HepG2 (cell line): Measurements from ENCODE around the gene FITM1. TPM values are rescaled to one million over a fixed set of nuclear protein-coding genes. Genes with fewer than 3 reads are reported as not detected.

Experiments used
- AKNA ChIP-seq: sonication (generic); formaldehyde crosslinking; IDR thresholded peaks from 2 replicates; pipeline ENCODE4 v1.4.0; 2020; ENCODE audit warnings: missing genetic modification reagents, borderline replicate concordance
- CEBPZ ChIP-seq: IDR thresholded peaks from 2 replicates; pipeline ENCODE4 v1.6.1; 2012; ENCODE audit warnings: low read length, improper control_type of control experiment
- CREB3 ChIP-seq: sonication (generic); formaldehyde crosslinking; IDR thresholded peaks from 2 replicates; pipeline ENCODE4 v1.5.0; 2020; ENCODE audit warnings: missing genetic modification reagents
- GLI4 ChIP-seq: sonication (generic); formaldehyde crosslinking; IDR thresholded peaks from 2 replicates; pipeline ENCODE4 v1.5.1; 2020; ENCODE audit warnings: missing genetic modification reagents, mild to moderate bottlenecking, moderate library complexity, borderline replicate concordance
- MXI1 ChIP-seq: IDR thresholded peaks from 3 replicates; pipeline ENCODE4 v1.6.1; 2012; ENCODE audit warnings: low read depth, low read length, inconsistent platforms, borderline replicate concordance
- PHF20 ChIP-seq: sonication (generic); formaldehyde crosslinking; IDR thresholded peaks from 2 replicates; pipeline ENCODE4 v1.5.0; 2020; ENCODE audit warnings: mild to moderate bottlenecking, missing genetic modification reagents
- PRPF4 ChIP-seq: fragments of 200-400 bp; formaldehyde crosslinking; IDR thresholded peaks from 2 replicates; pipeline ENCODE4 v1.6.1; 2016; ENCODE audit warnings: low read length, low read depth; ENCODE audit not compliant: poor library complexity, severe bottlenecking
- RORA ChIP-seq: sonication (generic); formaldehyde crosslinking; IDR thresholded peaks from 2 replicates; pipeline ENCODE4 v1.5.0; 2020; ENCODE audit warnings: mild to moderate bottlenecking, missing genetic modification reagents, moderate library complexity
- SETDB1 ChIP-seq: sonication (generic); formaldehyde crosslinking; IDR thresholded peaks from 2 replicates; pipeline ENCODE4 v1.5.1; 2020; ENCODE audit warnings: missing genetic modification reagents, mild to moderate bottlenecking, borderline replicate concordance
- SIN3A ChIP-seq: IDR thresholded peaks from 2 replicates; pipeline ENCODE4 v1.6.1; 2011; ENCODE audit warnings: low read depth, mild to moderate bottlenecking, control low read depth, low read length, borderline replicate concordance
- SIX1 ChIP-seq: sonication (generic); formaldehyde crosslinking; IDR thresholded peaks from 2 replicates; pipeline ENCODE4 v1.4.0; 2020; ENCODE audit warnings: missing genetic modification reagents, borderline replicate concordance
- SNAI1 ChIP-seq: sonication (generic); formaldehyde crosslinking; IDR thresholded peaks from 2 replicates; pipeline ENCODE4 v1.5.0; 2020; ENCODE audit warnings: mild to moderate bottlenecking, missing genetic modification reagents, borderline replicate concordance
- TGIF2 ChIP-seq: IDR thresholded peaks from 2 replicates; pipeline ENCODE4 v1.6.1; 2016; ENCODE audit warnings: control low read depth, missing compliant biosample characterization
- ZBTB38 ChIP-seq: sonication (generic); formaldehyde crosslinking; IDR thresholded peaks from 2 replicates; pipeline ENCODE4 v1.5.1; 2020; ENCODE audit warnings: mild to moderate bottlenecking, missing genetic modification reagents
- ZBTB39 ChIP-seq: sonication (generic); formaldehyde crosslinking; IDR thresholded peaks from 2 replicates; pipeline ENCODE4 v1.5.0; 2020; ENCODE audit warnings: missing genetic modification reagents
- ZNF44 ChIP-seq: sonication (generic); formaldehyde crosslinking; IDR thresholded peaks from 2 replicates; pipeline ENCODE4 v1.5.1; 2020; ENCODE audit warnings: mild to moderate bottlenecking, missing genetic modification reagents
- ZNF460 ChIP-seq: sonication (generic); formaldehyde crosslinking; IDR thresholded peaks from 2 replicates; pipeline ENCODE4 v1.5.1; 2020; ENCODE audit warnings: missing genetic modification reagents, mild to moderate bottlenecking, borderline replicate concordance
- ZNF598 ChIP-seq: sonication (generic); formaldehyde crosslinking; IDR thresholded peaks from 2 replicates; pipeline ENCODE4 v1.5.1; 2020; ENCODE audit warnings: mild to moderate bottlenecking, missing genetic modification reagents, borderline replicate concordance
- ZNF644 ChIP-seq: IDR thresholded peaks from 2 replicates; pipeline ENCODE4 v1.6.1; 2016; ENCODE audit warnings: low read depth
- ZSCAN25 ChIP-seq: sonication (generic); formaldehyde crosslinking; IDR thresholded peaks from 2 replicates; pipeline ENCODE4 v1.8.0; 2022; ENCODE audit warnings: mild to moderate bottlenecking, missing genetic modification reagents
- polyA plus RNA-seq, 8 experiments: library from polyadenylated mRNA; depleted of rRNA in 3 of 8; stranded (reverse) in 7 of 8; unstranded in 1 of 8; fragments of >200 nt; fragmentation: Illumina TruSeq in 4 of 8; extraction: Trizol in 4 of 8; gene quantifications; 2 replicates each; pipeline versions ENCODE4 v1.2.1 to v1.2.3, GENCODE V29; 2011 to 2016; ENCODE audit warnings: low read depth in 4 of 8, missing spikeins in 1 of 8, mixed read lengths in 1 of 8; ENCODE audit not compliant: insufficient read depth in 1 of 8
- total RNA-seq, 5 experiments: library from RNA; depleted of rRNA; stranded (reverse); fragments of >200 nt; fragmentation: Illumina TruSeq; extraction: Trizol; gene quantifications; 2 replicates each; pipeline ENCODE4 v1.2.3, GENCODE V29; 2016; ENCODE audit warnings: low read depth in 1 of 5

Gene FITM1
- total and polyA plus RNA-seq, 2 of the 13 experiments (the other 11 are each of a cell fraction or from before 2014, with no cell fraction given) = 2.7 to 5.8 TPM

GRCh38 chr14:24094841-24095270, 35.6 kb upstream of the FITM1 start (continued):
- TF ChIP-seq ZNF460 (CRISPR knock-in tag) = no peak
- no peak for TF ChIP-seq GLI4
- no peak for TF ChIP-seq ZNF598 (CRISPR knock-in tag)
- no peak for TF ChIP-seq ZNF644 (CRISPR knock-in tag)
- TF ChIP-seq PHF20 = no peak
- no peak for TF ChIP-seq CREB3 (CRISPR knock-in tag)
- TF ChIP-seq AKNA (CRISPR knock-in tag) = no peak
- no peak for TF ChIP-seq SETDB1 (CRISPR knock-in tag)
- TF ChIP-seq SIN3A = 0 out of 2 replicates have a peak, but pooled peaks have one; percentile 7
- 0 out of 3 replicates have a peak, but pooled peaks have one; percentile 33 for TF ChIP-seq MXI1
- TF ChIP-seq ZBTB39 (CRISPR knock-in tag) = no peak
- TF ChIP-seq CEBPZ = no peak
- no peak for TF ChIP-seq ZBTB38 (CRISPR knock-in tag)
- 0 out of 2 replicates have a peak, but pooled peaks have one; percentile 8 for TF ChIP-seq SNAI1 (CRISPR knock-in tag)
- TF ChIP-seq ZSCAN25 = no peak
- TF ChIP-seq ZNF44 (CRISPR knock-in tag) = no peak
- TF ChIP-seq RORA (CRISPR knock-in tag) = no peak
- TF ChIP-seq SIX1 (CRISPR knock-in tag) = no peak
- no peak for TF ChIP-seq TGIF2 (CRISPR knock-in tag)
- no peak for TF ChIP-seq PRPF4
